ENCODE data around the gene SOX8. TPM values are rescaled to one million over a fixed set of nuclear protein-coding genes. Genes with fewer than 3 reads are reported as not detected.

Gene SOX8
- total and polyA plus RNA-seq, 2 experiments from 2014 or later: 5.7 to 26.2 TPM

DNA sequence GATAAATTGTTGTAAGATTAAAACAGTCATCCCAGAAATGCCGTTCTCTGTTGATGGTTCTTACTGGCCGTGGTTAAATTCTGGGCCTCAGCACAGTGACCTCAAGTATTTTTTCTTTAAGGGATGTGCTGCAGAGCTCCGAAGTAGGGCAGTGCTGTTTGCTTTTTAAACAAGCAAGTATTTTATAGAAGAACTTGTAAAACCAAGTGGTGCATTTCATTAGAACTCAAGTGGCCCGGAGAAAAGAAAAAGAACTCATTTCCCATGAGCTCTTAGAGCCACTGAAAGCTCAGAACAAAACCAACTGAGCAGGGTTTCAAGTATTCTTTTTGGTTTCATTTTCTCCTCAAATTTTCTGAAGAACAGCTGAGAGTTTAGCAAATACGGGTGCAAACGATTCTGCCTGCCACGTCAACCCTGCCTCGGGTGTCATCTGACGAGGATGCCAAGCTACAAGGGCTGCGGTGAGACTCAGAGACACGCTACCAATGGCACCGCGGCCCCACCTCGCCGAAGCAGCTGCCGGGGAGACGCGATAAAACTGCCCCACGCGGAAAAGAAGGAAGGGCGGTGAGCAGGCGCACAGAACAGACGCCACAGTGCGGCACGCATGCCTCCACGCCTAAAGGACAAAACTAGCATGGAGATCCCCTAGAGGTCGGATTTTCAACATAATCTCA lies 17.1 kb upstream of the SOX8 start (continued):
- no peak for TF ChIP-seq ZNF114 (CRISPR knock-in tag; IDR thresholded peaks at IDR 0.05)
- TF ChIP-seq EZH2 (IDR thresholded peaks at IDR 0.05; ENCODE audit: low read depth, unreplicated experiment): no peak
- TF ChIP-seq ZNF331 (CRISPR knock-in tag; IDR thresholded peaks at IDR 0.05; ENCODE audit: low read depth): no peak
- TF ChIP-seq NANOG (IDR thresholded peaks at IDR 0.05; ENCODE audit: borderline replicate concordance): no peak

GRCh38 chr16:965036-965395 lies 16.6 kb upstream of the SOX8 start:
- Histone ChIP-seq H3K4me2 (no peak overlapping the region), H4K20me1 (replicated peaks; ENCODE audit: insufficient read depth) (0 out of 2 replicates have a peak, but pooled peaks cover 4% of the 10 kb centered on the region), H3K36me3 (ENCODE audit: insufficient read depth) (no peaks in the 10 kb centered on the region), H3K27ac (ENCODE audit: low read depth) (no peak overlapping the region), H3K4me1 (ENCODE audit: insufficient read depth) (peaks cover 4% of the 10 kb centered on the region; the same call in 1 of the 2 replicates), H2AFZ (no peak overlapping the region), H3F3A (replicated peaks; ENCODE audit: low read depth) (0 out of 2 replicates have a peak, but pooled peaks cover 2% of the 10 kb centered on the region), H3K9me2 (ENCODE audit: insufficient read depth) (no peaks in the 10 kb centered on the region), H3K79me2 (replicated peaks; ENCODE audit: insufficient read depth) (no peaks in the 10 kb centered on the region), H3K27me3 (ENCODE audit: insufficient read depth) (no peaks in the 10 kb centered on the region), H3K4me3 (no peak overlapping the region)
- Mint-ChIP-seq H3K27me3 (ENCODE audit: insufficient read depth, low read depth, poor library complexity) (peaks cover 11% of the 10 kb centered on the region), H3K4me1 (peaks cover 6% of the 10 kb centered on the region), H3K4me3 (no peak overlapping the region), H3K27ac (no peak overlapping the region), H3K9me3 (peaks cover 7% of the 10 kb centered on the region; the same call in 2 of the 3 replicates), H3K36me3 (ENCODE audit: low read depth) (peaks cover 6% of the 10 kb centered on the region; the same call in 1 of the 3 replicates)
- DNase-seq (ENCODE audit: low spot score) (no peak), ATAC-seq (no peak)
- TF ChIP-seq EZH2phosphoT487 (IDR thresholded peaks at IDR 0.05; ENCODE audit: unreplicated experiment) (no peak), ZNF331 (CRISPR knock-in tag; IDR thresholded peaks at IDR 0.05; ENCODE audit: low read depth) (no peak), STAT1 (IDR thresholded peaks at IDR 0.05; ENCODE audit: unreplicated experiment) (no peak), EZH2 (IDR thresholded peaks at IDR 0.05; ENCODE audit: low read depth, unreplicated experiment) (no peak), CREB1 (CRISPR knock-in tag; IDR thresholded peaks at IDR 0.05; ENCODE audit: low read depth) (no peak), JUNB (IDR thresholded peaks at IDR 0.05; ENCODE audit: unreplicated experiment) (no peak), ZNF114 (CRISPR knock-in tag; IDR thresholded peaks at IDR 0.05) (no peak), ZNF462 (CRISPR knock-in tag; IDR thresholded peaks at IDR 0.05) (no peak), NANOG (IDR thresholded peaks at IDR 0.05; ENCODE audit: borderline replicate concordance) (no peak)
- TF ChIP-seq, protein P1, sequence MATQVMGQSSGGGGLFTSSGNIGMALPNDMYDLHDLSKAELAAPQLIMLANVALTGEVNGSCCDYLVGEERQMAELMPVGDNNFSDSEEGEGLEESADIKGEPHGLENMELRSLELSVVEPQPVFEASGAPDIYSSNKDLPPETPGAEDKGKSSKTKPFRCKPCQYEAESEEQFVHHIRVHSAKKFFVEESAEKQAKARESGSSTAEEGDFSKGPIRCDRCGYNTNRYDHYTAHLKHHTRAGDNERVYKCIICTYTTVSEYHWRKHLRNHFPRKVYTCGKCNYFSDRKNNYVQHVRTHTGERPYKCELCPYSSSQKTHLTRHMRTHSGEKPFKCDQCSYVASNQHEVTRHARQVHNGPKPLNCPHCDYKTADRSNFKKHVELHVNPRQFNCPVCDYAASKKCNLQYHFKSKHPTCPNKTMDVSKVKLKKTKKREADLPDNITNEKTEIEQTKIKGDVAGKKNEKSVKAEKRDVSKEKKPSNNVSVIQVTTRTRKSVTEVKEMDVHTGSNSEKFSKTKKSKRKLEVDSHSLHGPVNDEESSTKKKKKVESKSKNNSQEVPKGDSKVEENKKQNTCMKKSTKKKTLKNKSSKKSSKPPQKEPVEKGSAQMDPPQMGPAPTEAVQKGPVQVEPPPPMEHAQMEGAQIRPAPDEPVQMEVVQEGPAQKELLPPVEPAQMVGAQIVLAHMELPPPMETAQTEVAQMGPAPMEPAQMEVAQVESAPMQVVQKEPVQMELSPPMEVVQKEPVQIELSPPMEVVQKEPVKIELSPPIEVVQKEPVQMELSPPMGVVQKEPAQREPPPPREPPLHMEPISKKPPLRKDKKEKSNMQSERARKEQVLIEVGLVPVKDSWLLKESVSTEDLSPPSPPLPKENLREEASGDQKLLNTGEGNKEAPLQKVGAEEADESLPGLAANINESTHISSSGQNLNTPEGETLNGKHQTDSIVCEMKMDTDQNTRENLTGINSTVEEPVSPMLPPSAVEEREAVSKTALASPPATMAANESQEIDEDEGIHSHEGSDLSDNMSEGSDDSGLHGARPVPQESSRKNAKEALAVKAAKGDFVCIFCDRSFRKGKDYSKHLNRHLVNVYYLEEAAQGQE (IDR thresholded peaks at IDR 0.05; ENCODE audit: unreplicated experiment): no peak
- TF ChIP-seq, protein P2, sequence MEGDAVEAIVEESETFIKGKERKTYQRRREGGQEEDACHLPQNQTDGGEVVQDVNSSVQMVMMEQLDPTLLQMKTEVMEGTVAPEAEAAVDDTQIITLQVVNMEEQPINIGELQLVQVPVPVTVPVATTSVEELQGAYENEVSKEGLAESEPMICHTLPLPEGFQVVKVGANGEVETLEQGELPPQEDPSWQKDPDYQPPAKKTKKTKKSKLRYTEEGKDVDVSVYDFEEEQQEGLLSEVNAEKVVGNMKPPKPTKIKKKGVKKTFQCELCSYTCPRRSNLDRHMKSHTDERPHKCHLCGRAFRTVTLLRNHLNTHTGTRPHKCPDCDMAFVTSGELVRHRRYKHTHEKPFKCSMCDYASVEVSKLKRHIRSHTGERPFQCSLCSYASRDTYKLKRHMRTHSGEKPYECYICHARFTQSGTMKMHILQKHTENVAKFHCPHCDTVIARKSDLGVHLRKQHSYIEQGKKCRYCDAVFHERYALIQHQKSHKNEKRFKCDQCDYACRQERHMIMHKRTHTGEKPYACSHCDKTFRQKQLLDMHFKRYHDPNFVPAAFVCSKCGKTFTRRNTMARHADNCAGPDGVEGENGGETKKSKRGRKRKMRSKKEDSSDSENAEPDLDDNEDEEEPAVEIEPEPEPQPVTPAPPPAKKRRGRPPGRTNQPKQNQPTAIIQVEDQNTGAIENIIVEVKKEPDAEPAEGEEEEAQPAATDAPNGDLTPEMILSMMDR (conservative IDR thresholded peaks at IDR 0.05; ENCODE audit: low read depth in 2 of 2): no peak
